Stimulated activated CD4-positive, alpha-beta T cell treated with anti-CD3 and anti-CD28 coated beads, Interleukin-1b, Interleukin-23, amount 100 ng/mL, for 48 hours (primary cell): ENCODE measurements around the gene GALNT4.

ENCODE experiments used
- DNase-seq: peaks from one replicate; pipeline ENCODE4 v3.0.0-alpha.2; 2020

The GALNT4 gene

DNA sequence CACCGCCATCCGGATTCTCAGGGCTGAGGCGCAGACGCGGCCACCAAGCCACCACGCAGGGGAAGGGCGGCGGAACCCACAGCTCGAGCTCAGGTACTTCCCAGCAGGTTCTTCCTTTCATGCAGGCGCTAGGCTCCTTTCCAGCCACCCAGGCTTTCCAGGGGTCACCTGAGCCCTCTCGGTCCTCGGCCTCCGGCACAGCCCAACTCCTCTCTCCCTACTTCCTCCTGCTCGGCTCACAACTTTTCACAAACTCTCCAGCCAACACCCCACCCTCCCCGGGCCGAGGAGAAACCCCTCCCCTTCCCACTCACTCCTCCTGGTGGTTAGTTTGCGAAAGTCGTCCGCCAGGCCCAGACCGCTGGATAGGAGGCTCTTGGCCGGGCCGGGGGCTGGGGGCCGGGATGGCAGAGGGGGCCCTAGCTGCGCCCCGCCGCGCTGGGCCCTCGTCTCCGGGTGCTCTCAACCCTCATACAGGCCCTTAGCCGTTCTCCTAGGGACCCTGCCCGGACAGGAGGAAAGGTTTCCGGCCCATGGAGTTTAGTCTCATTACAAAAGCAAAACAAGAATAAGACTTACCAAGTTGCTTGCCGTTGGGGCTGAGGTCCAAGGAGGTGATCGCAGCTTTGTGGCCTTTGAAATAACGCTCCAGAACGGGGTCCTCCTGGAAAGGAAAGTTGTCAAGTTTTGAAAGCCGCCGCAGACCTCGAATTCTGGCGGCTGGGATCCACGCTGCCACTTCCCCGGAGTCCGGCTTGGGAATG lies at the start of gene GALNT4:
Gene GALNT4, minus strand, starts transcription at position 256 of the 764 bp plus-strand sequence. Its CDS starts 247 bp downstream, at position 9.
- DNase-seq: peak; percentile 73

DNA sequence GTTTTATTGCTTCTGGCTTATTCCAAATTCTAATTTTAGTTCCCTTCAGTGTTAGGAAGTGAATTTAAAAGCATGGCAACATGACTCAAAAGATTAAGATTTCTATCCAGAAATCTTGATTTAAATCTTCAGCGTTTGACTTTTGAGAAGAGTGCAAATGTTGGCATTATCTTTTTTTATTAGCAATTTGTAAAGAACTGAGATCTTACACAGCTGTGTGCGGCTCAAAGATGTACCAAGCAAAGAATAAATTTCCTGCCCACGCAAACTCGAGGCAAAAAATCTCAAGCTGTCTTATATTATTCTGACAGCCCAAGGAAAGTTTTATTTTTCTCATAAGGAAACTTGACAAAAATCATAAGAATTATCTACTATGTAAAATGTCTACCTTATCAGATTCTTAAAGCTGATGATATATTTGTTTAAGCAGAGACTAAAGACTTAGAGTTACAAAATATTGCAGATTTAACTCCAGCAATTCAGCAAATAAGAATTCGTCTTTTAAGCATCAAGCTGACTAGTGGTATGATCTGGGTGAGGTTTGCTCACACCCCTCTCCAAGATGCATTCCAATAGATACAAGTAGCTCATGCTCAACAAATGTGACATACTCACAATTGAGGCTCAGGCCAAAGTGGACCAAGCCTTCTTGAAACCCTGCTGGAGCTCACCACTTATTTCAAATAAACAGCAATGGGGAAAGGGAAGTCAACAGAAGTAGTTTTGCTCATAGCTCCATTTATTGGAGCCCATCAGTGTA lies 48.6 kb upstream of the GALNT4 start:
- DNase-seq: no peak

DNA sequence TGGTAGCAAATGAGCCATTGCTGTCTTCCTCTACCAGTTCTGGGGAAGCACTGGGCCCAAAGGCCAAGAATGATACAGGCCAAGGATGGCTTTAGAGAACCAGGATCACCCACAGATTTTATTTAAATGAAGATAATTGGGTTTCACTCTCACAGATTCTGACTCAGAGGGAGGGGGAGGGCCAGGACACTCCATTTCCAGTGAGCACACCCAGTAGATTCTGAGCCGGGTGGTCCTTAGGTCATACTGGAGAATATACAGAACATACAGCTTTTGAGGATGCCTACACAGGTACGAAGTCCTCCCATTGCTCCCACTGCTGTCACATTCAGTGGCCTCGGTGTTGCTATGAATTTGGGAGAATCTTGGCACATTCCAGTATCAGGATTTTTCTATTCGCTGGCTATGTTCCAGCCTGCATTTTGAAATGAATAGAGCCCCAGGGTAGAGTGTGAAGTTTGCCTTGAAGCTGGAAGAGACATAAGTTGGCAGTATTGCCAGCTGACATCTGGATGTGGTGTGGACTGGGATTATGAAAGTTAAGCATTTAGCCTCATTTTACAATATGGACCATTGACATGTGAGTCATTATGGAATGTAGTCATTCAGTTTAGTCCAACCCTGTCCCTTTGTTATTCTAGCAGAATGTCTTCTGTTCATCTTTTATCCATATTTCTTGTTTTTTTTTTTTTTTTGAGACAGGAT lies 47.0 kb upstream of the GALNT4 start:
- no peak for DNase-seq

DNA sequence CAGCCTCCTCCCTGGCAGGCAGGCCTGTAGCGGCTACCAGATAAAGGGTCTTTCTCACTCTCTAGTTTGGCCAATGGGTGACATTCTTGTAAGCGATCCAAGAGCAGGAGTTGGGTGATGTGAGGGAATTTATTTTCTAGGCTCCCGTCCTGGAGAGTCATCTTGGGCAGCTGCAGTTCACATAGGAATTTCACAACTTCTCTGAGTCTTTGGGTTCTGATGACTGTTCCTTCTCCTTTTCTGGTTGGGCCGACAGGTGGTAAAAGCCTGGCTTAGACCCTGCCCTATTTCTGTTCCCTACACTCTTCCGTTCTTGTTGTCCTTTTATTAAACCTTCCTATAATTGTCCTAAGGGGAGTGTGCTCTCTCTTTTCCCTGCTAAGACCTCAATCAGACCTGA lies 43.9 kb upstream of the GALNT4 start:
- no peak for DNase-seq

DNA sequence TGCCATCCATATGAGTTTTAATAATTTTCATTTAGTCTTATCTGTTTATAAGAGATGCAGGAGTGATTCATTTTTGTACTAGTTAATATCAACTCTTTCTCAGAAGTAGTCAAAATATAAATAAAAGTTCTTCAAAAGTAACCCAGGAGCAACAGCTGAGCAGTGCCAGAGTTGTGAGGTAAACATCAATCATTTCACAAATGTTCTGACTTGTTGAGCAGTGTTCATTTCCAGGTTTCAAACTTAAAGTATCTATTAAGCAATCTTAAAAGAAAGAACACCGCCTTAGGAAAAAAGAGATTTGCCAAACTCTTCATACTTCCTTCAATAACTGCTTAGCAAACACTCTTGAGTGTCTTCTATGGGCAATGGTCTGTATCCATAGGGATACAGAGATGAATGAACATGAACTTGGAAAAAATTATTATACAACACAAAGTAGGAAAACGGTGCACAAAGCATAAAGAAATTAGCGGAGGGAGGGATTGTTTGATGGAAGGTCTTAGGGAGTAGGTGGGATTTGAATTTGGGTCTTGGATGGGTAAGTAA lies 43.2 kb upstream of the GALNT4 start:
- DNase-seq: no peak

DNA sequence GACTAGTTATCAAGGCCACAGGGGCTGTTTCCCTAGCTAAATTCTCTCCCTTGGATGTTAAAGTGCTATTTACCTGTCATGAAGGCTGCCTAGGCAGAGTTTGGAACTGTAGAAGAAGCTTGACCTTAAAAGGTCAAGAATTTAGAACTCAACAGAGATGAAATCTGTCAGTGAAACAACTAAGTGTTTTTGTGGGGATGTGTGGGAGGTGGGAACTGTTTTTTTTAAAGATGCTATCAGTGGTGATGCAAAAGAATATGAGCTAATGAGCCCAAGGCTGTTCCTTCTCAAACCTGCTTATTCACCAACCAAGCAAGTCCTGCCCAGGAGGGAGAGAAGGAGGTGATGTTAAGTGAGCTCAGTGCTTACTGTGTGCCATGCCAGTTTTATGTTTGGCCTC lies 42.0 kb upstream of the GALNT4 start:
- no peak for DNase-seq

DNA sequence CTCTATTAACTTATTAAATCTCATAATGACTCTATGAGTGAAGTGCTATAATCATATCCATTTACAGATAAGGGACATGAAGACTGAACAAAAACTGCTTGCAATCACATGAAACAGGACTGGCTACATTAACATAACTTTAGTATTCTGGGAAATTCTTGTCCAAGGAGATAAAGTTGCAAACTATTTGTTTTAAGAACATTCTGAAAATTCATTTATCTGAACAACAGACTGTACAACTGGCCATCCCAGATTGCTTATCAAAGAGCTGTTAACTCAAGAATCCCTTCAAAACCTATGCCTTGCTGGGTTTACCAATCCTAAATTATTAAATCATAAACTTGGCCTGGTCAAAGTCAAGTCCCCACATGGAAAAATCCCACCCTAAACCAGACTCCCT lies 40.4 kb upstream of the GALNT4 start:
- DNase-seq: no peak

DNA sequence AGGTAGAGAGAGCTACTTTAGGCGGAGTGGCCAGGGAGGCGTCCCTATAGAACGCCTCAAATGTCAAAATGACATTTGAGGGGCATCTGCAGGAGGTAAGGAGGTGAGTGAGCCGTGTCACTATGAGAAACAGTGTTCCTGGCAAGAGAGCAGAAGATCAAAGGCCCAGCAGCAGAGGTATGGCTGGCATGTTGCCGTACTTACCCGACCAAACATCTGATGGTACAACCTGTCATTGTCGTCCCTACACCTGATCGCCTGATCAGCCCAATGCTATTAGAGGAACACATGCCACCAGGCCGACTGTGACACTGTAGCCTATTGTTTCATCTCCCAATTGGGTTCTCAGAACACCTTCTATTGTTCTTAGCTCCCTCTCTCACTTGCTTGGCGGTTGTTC lies 35.2 kb upstream of the GALNT4 start:
- no peak for DNase-seq

DNA sequence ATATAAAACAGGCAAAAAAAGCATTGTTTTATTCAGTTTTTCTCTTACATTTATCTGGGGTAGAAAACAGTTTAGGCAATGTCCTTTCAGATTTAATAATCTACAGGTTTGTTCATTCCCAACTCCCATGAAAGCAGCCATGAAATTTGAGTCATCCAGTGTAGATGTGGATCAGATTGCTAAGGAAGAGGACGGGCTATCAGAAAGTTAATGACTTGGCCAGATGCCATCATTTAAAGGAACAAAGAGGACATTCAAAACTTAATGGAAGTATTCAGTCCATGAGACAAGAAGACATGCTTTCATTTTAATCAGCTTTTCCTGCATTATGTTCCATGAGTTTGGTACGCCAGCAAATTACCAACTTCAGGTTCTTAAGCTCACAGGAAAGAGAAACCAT lies 32.4 kb upstream of the GALNT4 start:
- DNase-seq: no peak

DNA sequence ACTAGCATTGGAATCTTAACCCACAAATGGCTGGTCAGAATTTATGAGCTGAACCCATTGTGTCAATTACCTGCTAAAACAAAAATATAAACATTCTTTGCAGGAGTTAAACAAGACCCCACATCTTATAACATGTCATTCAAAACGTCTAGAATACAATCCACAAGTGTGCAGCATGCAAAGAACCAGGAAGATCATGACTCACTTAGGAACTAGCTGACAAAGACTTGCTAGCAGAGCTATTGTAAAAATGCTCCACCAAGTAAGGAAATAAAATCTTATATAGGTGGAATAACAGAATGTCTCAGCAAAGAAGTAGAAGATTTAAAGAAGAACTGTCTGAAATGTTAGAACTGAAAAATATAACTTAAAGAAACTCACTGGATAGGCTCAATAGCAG lies 27.8 kb upstream of the GALNT4 start:
- DNase-seq: no peak

DNA sequence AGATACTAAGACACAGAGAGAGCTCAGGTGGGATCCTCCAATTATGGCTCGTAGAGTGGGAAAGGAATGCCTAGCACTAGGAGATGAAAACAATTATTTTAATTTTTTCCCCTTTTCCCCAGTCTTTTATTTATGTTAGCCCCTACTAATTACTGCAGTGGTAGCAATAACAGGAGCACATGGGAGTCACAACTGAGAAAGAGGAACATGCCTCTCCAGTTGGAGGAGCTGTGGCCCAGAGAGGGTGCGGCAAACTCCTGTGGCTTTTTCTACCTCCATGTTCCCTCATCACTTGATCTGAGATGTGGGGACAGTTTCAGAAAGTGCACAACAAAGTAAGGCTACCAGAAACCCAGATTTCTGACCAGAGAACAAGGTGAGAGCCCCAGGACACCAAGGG lies 27.2 kb upstream of the GALNT4 start:
- DNase-seq: no peak

DNA sequence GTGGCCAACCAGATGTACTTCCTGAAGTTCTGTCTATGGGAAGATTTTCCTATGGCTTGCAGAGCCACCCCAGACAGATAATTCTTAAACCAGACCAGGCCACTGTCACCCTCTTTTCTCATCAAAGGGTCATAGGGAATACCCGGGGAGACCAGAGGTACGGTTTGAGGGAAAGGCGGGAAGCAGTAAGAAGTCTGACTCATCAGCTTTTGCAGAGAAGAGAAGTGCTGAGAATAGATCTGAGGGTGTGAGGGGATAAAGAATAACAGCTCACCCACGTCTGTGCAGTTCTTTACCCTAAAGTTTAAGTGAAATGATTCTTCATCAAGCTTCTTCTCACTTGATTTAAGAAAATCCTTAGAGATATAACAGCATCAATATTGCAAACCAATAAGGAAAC lies 22.5 kb upstream of the GALNT4 start:
- no peak for DNase-seq

DNA sequence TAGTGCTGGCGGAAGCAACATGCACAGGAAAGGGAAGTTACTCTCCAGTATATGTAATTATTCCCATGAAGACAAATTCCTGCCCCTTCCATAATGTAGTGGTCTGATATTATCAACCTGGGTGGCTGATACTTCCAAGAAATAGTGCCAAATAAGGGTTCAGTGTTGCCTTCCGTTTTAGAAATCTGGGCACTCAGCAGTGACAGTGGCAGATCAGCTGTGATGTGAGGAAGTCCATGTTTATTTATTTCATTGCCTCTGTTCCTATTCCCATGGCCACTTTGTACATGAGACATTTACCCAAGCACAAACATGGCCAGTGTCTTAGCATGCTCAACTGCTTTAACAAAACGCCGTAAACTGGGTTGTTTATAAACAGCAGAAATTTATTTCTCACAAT lies 21.6 kb upstream of the GALNT4 start:
- no peak for DNase-seq

DNA sequence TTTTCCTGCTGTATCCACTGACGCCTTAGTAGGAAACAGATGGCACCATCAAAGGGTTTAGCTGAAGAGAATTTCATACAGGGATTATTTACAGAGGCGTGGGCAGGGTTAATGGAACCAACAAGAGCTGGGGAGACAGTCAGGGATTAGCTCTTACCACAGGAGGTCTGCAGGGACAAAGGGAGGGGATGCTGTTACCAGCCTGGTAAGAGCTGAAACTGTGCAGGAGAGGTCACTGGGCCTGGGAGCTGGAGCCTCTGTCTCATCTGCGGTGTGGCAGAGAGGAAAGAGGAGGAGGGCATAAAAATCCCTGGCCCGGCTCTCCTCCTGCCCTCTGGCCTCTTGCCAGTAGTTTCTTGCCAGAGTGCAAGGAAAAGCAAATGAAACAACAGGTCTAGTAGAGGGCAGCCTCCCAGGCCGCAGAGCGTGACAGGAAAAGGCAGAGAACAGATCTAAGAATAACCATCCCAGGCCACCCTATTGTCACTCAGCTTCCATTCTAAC lies 20.1 kb upstream of the GALNT4 start:
- DNase-seq: no peak

DNA sequence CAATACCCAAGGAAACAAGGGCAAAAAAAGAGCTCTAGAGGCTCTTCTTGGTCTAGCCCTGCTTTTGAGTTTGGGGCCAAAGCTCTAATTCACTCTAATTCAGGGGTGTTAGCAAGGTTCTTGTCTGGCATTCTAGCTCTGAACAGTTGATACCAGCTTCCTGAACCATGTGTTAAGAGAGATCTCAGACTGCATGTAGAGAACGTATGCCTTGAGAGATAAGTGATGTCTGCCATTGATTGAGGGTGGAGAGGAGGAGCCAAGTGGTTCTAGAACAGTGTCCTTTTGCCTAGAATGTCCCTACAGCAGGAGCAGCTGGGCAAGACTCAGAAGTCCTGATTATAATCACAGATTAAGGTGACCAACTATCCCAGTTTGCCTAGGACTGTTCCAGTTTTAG lies 19.4 kb upstream of the GALNT4 start:
- DNase-seq: no peak

DNA sequence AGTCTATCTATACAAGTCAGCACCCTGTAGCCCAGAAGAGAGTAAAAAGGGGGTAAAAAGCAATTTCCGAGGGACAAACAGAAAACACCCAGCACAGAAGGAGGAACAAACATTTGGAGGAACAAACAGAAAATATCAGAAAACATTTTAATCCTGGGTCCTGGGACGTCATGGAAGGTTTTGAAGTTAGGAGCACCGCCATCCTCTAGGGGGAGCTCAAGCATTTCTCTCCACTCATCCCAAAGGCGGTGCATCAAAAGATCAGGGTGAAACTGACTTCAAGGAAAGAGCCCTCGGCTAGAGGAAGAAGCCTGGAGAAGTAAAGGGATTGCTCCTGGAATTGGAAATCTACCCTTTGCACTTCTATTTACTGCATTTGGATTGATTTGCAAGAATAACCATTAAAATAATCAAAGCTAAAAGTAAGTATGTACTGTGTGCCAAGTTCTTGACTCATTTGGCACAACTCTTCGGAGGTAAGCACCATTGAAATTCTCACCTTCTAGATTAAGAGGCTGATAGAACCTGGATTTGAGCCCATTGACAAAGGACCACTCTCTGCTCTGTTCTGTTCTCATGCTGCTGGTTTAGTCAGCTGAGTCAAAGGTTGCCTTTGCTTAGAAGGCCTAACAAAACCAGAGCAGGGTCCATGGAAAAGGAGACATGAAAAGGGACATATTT lies 18.5 kb upstream of the GALNT4 start:
- DNase-seq: peak; percentile 57

DNA sequence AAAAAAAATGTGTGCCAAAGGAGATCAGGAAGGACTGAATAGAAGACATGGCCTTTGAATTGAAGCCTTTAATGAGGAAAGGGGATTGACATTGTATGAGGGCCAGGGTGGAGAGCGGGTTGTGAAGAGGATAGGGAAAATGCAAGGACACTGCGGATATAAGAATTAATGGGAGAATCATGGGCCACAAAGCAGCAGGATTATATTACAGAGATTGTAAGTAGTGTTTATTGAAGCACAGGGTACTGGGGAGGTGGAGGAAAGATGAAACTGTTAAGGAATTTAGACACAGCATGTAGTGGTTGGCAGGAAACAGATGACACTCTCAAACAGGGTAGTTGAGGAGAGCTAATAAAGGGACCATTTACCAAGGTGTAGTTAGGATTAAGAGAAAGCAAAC lies 17.6 kb upstream of the GALNT4 start:
- DNase-seq: no peak

DNA sequence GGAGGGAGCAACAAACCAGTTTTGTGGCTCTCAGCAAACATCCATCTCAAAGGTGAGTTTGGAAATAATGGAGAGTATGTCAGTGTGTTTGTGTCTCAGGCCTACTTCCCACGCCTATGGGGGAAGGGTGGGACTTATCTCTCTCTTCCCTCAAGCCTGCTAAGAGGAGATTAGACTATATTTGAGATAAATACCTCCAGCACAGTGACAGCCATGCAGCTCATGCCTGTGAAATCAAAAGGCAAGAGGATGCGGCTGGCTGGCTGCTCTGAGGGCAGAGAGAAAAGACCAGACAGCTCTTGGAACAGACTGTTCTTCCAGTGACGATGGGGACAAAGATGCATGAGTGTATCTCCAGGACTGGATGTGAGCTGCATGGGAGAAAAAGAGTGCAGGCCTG lies 16.0 kb upstream of the GALNT4 start:
- no peak for DNase-seq

DNA sequence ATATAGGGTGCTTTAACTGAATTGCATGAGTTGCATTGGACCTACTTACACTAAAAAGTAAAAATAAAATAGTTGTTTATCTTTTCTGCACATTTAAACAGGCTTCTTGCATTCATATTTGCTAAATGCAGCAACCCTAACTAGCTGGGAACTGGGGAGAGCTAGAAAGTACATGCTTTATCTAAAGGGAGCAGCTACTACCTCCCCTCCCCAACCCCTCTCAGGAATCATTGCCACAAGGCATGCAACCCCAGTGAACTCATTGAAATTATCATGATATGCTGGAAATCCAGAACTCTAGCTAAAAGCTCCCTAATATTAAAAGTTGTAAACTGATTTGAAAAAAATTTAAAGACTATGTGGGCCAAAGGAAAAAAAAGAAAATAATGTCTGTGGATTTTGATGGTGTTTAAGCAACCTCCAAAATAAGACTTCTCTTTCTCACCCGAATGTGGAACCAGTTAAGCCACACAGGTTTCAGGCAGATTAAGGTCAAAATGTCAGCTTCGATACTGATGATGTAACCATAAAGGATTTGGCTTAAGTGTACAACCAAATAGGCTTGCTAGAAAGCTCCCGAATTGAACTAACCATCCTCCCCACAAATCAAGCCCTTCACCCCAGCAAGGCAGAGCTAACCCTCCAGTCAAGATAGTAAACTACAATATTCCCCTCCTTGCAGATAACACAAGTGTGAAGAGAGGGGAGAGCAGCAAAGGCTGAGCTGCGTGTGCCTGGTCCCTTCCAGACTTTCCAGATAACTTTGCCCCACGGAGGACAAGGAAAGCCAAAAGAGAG lies 15.0 kb upstream of the GALNT4 start:
- DNase-seq: no peak

DNA sequence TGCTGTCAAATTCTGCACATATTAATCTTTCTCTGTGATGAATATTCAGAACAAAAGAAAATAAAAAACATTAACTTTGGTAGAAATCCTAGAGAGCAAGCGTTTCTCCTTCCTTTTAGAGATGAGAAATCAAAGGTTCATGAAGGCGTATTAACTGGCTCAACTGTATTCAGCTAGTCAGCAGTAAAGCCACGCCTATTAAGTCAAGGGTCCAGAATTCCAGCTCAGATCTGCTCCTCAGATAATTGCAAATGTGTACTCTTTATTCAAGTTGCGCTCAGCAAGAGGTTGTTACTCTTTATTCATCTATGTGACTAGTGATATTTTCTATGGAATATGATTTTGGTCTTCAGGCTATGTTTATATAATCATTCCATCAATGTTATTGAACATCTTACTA lies 14.3 kb upstream of the GALNT4 start:
- no peak for DNase-seq

DNA sequence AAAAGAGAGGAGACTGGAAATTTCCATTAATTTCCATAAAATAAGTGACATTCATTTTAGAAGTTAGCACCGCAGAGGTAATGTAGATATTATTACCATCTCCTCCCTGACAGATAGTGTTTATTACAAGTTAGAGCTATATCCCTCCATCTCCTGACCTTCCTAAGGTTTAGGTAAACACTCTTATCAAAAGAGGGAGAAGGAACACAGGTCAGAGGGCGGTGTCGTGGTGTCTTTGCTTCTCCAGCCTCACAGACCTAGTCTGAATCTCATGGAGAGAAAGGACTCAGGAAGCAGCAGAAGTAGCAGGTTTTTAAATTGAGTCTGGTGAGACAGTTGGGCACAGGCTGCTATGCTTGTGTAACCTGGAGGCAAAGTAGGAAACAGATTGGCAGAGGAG lies 12.8 kb upstream of the GALNT4 start:
- no peak for DNase-seq

DNA sequence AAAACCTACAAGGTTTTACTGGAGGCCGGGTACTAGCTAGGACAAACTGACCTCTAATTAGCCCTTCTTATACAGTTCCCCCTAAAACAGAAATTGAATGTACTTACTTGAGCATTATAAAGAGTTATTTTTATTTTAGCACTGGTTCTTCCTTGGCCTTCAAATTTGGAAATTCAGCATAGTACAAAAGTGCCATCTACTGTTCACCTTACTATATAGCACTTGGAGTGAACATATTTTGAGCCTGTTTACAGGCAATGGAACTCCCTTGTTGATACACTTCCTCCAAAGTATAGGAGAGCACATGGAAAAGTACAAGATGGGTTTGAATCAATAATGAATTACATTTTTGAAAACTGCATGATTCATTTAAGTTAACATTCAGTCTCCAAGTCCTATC lies 5.1 kb upstream of the GALNT4 start:
- DNase-seq: no peak
